GM12878 (cell line): ENCODE data around the gene DIAPH2. TPM values are rescaled to one million over a fixed set of nuclear protein-coding genes. Genes with fewer than 3 reads are reported as not detected.

ENCODE experiments used
- ATF7 ChIP-seq: fragments of 450-650 bp; IDR thresholded peaks from 2 replicates; pipeline ENCODE4 v1.6.1; 2016; ENCODE audit warnings: low read depth, mild to moderate bottlenecking
- BACH1 ChIP-seq: fragments of 450-650 bp; IDR thresholded peaks from 2 replicates; pipeline ENCODE4 v1.6.1; 2017; ENCODE audit warnings: mild to moderate bottlenecking, borderline replicate concordance
- CHD4 ChIP-seq: fragments of 200-600 bp; sonication (generic); IDR thresholded peaks from 2 replicates; pipeline ENCODE4 v1.6.1; 2016; ENCODE audit warnings: mild to moderate bottlenecking
- GABPA ChIP-seq: IDR thresholded peaks from 2 replicates; pipeline ENCODE4 v1.6.1; 2014; ENCODE audit warnings: antibody characterized with exemption, low read depth, mild to moderate bottlenecking, inconsistent platforms
- IRF4 ChIP-seq: IDR thresholded peaks from 2 replicates; pipeline ENCODE4 v1.6.1; 2011; ENCODE audit warnings: low read depth, low read length
- JUNB ChIP-seq: IDR thresholded peaks from 2 replicates; pipeline ENCODE4 v1.6.1; 2016; ENCODE audit warnings: antibody characterized with exemption, mild to moderate bottlenecking
- LARP7 ChIP-seq: fragments of 450-650 bp; IDR thresholded peaks from 2 replicates; pipeline ENCODE4 v1.6.1; 2017; ENCODE audit warnings: mild to moderate bottlenecking
- SMARCA5 ChIP-seq: fragments of 450-650 bp; IDR thresholded peaks from 2 replicates; pipeline ENCODE4 v1.6.1; 2017; ENCODE audit warnings: mild to moderate bottlenecking
- polyA plus RNA-seq, 11 experiments: library from polyadenylated mRNA; depleted of rRNA in 4 of 11; unstranded in 6 of 11; stranded (reverse) in 5 of 11; fragments of >200 nt; fragmentation: Nextera tagmentation in 4 of 11; fragmentation: Illumina TruSeq in 1 of 11; extraction: Ambion mirVana in 4 of 11; extraction: Trizol in 1 of 11; gene quantifications; 1 replicate in 1 of 11; 2 replicates in 10 of 11; pipeline versions ENCODE4 v1.2.1 to v1.2.3, GENCODE V29; 2011 to 2016; ENCODE audit warnings: inconsistent platforms in 2 of 11, missing spikeins in 2 of 11, low read depth in 1 of 11
- total RNA-seq, 4 experiments: library from RNA; depleted of rRNA in 3 of 4; stranded (reverse); fragments of >200 nt in 3 of 4; fragmentation: Illumina TruSeq in 1 of 4; extraction: Trizol in 1 of 4; gene quantifications; 2 replicates each; pipeline versions ENCODE4 v1.2.1 to v1.2.3, GENCODE V29; 2013 to 2021
- TF ChIP-seq, protein P1 (sequence below): IDR thresholded peaks from 2 replicates; pipeline ENCODE4 v1.6.1; 2011; ENCODE audit warnings: borderline replicate concordance, low read depth, mild to moderate bottlenecking, moderate library complexity, mixed read lengths, low read length; ENCODE audit not compliant: insufficient read depth; ENCODE audit errors: extremely low read length
- TF ChIP-seq, protein P2 (sequence below): fragments of 450-650 bp; formaldehyde crosslinking; IDR thresholded peaks from 2 replicates; pipeline ENCODE4 v1.4.0; 2020; ENCODE audit warnings: mild to moderate bottlenecking, moderate library complexity
- TF ChIP-seq, protein P3 (sequence below): fragments of 450-650 bp; IDR thresholded peaks from 2 replicates; pipeline ENCODE4 v1.6.1; 2016; ENCODE audit warnings: mild to moderate bottlenecking, moderate library complexity, borderline replicate concordance
- TF ChIP-seq, protein P4 (sequence below): fragments of 450-650 bp; IDR thresholded peaks from 2 replicates; pipeline ENCODE4 v1.6.1; 2017; ENCODE audit warnings: mild to moderate bottlenecking
- TF ChIP-seq, protein P5 (sequence below): IDR thresholded peaks from 2 replicates; pipeline ENCODE4 v1.6.1; 2012; ENCODE audit warnings: improper control_type of control experiment, low read depth, low read length; ENCODE audit not compliant: insufficient replicate concordance

DIAPH2 gene
- total and polyA plus RNA-seq, 10 of the 15 experiments (the other 5 are each of a cell fraction or from before 2014, with no cell fraction given) = 2.2 to 16.6 (median 8.8) TPM

DNA sequence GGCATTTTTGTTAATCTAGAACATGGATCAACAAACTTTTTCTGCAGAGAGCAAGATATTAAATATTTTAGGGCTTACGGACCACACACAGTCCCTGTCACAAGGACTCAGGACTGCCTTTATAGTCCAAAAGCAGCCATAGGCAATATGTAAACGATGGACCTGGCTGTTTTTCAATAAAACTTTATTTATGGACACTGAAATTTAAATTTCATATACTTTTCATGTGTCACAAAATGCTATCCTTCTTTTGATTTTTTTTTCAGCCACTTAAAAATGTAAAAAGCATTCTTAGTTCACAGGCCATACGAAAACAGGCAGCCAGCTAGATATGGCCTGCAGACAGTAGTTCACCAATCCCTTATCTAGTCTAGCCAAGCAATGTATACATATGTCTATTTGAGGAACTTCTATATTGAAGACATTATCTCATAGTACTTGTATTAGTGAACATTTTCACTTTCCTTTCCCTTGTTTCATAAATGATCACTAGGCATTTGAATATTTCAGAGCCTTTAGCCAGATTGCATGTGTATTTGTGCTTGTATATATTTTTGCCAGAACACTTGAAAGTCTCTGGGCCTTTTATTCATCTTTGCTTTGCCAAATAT is 549.9 kb downstream of the DIAPH2 start (continued):
- no peak for TF ChIP-seq LARP7
- TF ChIP-seq, protein P1, sequence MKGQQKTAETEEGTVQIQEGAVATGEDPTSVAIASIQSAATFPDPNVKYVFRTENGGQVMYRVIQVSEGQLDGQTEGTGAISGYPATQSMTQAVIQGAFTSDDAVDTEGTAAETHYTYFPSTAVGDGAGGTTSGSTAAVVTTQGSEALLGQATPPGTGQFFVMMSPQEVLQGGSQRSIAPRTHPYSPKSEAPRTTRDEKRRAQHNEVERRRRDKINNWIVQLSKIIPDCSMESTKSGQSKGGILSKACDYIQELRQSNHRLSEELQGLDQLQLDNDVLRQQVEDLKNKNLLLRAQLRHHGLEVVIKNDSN = no peak
- TF ChIP-seq, protein P2, sequence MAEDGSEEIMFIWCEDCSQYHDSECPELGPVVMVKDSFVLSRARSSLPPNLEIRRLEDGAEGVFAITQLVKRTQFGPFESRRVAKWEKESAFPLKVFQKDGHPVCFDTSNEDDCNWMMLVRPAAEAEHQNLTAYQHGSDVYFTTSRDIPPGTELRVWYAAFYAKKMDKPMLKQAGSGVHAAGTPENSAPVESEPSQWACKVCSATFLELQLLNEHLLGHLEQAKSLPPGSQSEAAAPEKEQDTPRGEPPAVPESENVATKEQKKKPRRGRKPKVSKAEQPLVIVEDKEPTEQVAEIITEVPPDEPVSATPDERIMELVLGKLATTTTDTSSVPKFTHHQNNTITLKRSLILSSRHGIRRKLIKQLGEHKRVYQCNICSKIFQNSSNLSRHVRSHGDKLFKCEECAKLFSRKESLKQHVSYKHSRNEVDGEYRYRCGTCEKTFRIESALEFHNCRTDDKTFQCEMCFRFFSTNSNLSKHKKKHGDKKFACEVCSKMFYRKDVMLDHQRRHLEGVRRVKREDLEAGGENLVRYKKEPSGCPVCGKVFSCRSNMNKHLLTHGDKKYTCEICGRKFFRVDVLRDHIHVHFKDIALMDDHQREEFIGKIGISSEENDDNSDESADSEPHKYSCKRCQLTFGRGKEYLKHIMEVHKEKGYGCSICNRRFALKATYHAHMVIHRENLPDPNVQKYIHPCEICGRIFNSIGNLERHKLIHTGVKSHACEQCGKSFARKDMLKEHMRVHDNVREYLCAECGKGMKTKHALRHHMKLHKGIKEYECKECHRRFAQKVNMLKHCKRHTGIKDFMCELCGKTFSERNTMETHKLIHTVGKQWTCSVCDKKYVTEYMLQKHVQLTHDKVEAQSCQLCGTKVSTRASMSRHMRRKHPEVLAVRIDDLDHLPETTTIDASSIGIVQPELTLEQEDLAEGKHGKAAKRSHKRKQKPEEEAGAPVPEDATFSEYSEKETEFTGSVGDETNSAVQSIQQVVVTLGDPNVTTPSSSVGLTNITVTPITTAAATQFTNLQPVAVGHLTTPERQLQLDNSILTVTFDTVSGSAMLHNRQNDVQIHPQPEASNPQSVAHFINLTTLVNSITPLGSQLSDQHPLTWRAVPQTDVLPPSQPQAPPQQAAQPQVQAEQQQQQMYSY (CRISPR knock-in tag) = no peak
- no peak for TF ChIP-seq SMARCA5
- no peak for TF ChIP-seq BACH1
- no peak for TF ChIP-seq CHD4
- peak; percentile 63; the same call in 1 of the 2 replicates for TF ChIP-seq IRF4
- TF ChIP-seq, protein P3, sequence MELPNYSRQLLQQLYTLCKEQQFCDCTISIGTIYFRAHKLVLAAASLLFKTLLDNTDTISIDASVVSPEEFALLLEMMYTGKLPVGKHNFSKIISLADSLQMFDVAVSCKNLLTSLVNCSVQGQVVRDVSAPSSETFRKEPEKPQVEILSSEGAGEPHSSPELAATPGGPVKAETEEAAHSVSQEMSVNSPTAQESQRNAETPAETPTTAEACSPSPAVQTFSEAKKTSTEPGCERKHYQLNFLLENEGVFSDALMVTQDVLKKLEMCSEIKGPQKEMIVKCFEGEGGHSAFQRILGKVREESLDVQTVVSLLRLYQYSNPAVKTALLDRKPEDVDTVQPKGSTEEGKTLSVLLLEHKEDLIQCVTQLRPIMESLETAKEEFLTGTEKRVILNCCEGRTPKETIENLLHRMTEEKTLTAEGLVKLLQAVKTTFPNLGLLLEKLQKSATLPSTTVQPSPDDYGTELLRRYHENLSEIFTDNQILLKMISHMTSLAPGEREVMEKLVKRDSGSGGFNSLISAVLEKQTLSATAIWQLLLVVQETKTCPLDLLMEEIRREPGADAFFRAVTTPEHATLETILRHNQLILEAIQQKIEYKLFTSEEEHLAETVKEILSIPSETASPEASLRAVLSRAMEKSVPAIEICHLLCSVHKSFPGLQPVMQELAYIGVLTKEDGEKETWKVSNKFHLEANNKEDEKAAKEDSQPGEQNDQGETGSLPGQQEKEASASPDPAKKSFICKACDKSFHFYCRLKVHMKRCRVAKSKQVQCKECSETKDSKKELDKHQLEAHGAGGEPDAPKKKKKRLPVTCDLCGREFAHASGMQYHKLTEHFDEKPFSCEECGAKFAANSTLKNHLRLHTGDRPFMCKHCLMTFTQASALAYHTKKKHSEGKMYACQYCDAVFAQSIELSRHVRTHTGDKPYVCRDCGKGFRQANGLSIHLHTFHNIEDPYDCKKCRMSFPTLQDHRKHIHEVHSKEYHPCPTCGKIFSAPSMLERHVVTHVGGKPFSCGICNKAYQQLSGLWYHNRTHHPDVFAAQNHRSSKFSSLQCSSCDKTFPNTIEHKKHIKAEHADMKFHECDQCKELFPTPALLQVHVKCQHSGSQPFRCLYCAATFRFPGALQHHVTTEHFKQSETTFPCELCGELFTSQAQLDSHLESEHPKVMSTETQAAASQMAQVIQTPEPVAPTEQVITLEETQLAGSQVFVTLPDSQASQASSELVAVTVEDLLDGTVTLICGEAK = peak; percentile 83
- TF ChIP-seq JUNB = peak; percentile 82
- TF ChIP-seq ATF7 = peak; percentile 80
- TF ChIP-seq, protein P4, sequence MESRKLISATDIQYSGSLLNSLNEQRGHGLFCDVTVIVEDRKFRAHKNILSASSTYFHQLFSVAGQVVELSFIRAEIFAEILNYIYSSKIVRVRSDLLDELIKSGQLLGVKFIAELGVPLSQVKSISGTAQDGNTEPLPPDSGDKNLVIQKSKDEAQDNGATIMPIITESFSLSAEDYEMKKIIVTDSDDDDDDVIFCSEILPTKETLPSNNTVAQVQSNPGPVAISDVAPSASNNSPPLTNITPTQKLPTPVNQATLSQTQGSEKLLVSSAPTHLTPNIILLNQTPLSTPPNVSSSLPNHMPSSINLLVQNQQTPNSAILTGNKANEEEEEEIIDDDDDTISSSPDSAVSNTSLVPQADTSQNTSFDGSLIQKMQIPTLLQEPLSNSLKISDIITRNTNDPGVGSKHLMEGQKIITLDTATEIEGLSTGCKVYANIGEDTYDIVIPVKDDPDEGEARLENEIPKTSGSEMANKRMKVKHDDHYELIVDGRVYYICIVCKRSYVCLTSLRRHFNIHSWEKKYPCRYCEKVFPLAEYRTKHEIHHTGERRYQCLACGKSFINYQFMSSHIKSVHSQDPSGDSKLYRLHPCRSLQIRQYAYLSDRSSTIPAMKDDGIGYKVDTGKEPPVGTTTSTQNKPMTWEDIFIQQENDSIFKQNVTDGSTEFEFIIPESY = no peak
- peak; percentile 19; the same call in 1 of the 2 replicates for TF ChIP-seq GABPA
- TF ChIP-seq, protein P5, sequence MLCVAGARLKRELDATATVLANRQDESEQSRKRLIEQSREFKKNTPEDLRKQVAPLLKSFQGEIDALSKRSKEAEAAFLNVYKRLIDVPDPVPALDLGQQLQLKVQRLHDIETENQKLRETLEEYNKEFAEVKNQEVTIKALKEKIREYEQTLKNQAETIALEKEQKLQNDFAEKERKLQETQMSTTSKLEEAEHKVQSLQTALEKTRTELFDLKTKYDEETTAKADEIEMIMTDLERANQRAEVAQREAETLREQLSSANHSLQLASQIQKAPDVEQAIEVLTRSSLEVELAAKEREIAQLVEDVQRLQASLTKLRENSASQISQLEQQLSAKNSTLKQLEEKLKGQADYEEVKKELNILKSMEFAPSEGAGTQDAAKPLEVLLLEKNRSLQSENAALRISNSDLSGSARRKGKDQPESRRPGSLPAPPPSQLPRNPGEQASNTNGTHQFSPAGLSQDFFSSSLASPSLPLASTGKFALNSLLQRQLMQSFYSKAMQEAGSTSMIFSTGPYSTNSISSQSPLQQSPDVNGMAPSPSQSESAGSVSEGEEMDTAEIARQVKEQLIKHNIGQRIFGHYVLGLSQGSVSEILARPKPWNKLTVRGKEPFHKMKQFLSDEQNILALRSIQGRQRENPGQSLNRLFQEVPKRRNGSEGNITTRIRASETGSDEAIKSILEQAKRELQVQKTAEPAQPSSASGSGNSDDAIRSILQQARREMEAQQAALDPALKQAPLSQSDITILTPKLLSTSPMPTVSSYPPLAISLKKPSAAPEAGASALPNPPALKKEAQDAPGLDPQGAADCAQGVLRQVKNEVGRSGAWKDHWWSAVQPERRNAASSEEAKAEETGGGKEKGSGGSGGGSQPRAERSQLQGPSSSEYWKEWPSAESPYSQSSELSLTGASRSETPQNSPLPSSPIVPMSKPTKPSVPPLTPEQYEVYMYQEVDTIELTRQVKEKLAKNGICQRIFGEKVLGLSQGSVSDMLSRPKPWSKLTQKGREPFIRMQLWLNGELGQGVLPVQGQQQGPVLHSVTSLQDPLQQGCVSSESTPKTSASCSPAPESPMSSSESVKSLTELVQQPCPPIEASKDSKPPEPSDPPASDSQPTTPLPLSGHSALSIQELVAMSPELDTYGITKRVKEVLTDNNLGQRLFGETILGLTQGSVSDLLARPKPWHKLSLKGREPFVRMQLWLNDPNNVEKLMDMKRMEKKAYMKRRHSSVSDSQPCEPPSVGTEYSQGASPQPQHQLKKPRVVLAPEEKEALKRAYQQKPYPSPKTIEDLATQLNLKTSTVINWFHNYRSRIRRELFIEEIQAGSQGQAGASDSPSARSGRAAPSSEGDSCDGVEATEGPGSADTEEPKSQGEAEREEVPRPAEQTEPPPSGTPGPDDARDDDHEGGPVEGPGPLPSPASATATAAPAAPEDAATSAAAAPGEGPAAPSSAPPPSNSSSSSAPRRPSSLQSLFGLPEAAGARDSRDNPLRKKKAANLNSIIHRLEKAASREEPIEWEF = no peak
